IMR-90 (cell line): ENCODE measurements around the gene PMM2. TPM values are rescaled to one million over a fixed set of nuclear protein-coding genes. Genes with fewer than 3 reads are reported as not detected.

Experiments used
- ATAC-seq: fragments of 200-7000 bp; cut with Tn5 transposase; 2 replicates; pipeline ENCODE4 v1.9.1; 2020; ENCODE audit warnings: low read depth, mild to moderate bottlenecking, moderate library complexity
- BruUV-seq: library from RNA; stranded (reverse); fragments of 400-500 nt; replicated peaks from 2 replicates; lab custom pipeline; 2021; lab: Mats Ljungman, UMichigan
- CTCF ChIA-PET: fragments of 300-600 bp; formaldehyde crosslinking; extraction: SDS; loops from one replicate; lab custom pipeline; 2021; ENCODE audit warnings: antibody characterized with exemption; lab: Yijun Ruan, JAX
- POLR2A ChIA-PET: fragments of 300-600 bp; sonication (Branson Sonifier 250); formaldehyde crosslinking; loops from one replicate; lab custom pipeline; 2022; ENCODE audit warnings: antibody characterized with exemption; ENCODE audit not compliant: unreplicated experiment; lab: Charles Lee
- DNase-seq: peaks from one replicate; pipeline ENCODE4 v3.0.0; 2013
- H2AFZ ChIP-seq: replicated peaks from 2 replicates; pipeline ENCODE3; 2013; ENCODE audit warnings: low read length, mild to moderate bottlenecking; ENCODE audit not compliant: poor library complexity
- H2AK5ac ChIP-seq: 2 replicates; pipeline ENCODE4 v1.6.1; 2013; ENCODE audit warnings: low read depth, low read length, inconsistent platforms
- H2AK9ac ChIP-seq: replicated peaks from 2 replicates; pipeline ENCODE3; 2013; ENCODE audit warnings: mild to moderate bottlenecking, low read depth, low read length, moderate library complexity; ENCODE audit not compliant: poor library complexity
- H2BK120ac ChIP-seq: 2 replicates; pipeline ENCODE4 v1.6.1; 2013; ENCODE audit warnings: low read depth, low read length, inconsistent platforms
- H2BK15ac ChIP-seq: 3 replicates; pipeline ENCODE4 v1.6.1; 2013; ENCODE audit warnings: low read depth, low read length, inconsistent platforms
- H2BK20ac ChIP-seq: 2 replicates; pipeline ENCODE4 v1.6.1; 2013; ENCODE audit warnings: low read depth, mild to moderate bottlenecking, inconsistent platforms, low read length, moderate library complexity
- H2BK5ac ChIP-seq: 2 replicates; pipeline ENCODE4 v1.6.1; 2013; ENCODE audit warnings: mild to moderate bottlenecking, low read depth, low read length, inconsistent platforms; ENCODE audit not compliant: poor library complexity, severe bottlenecking
- H3K14ac ChIP-seq: replicated peaks from 2 replicates; pipeline ENCODE4 v1.6.1; 2013; ENCODE audit warnings: low read depth, low read length, inconsistent platforms
- H3K18ac ChIP-seq: 2 replicates; pipeline ENCODE4 v1.6.1; 2013; ENCODE audit warnings: low read depth, low read length, control low read depth
- H3K23ac ChIP-seq: 2 replicates; pipeline ENCODE4 v1.6.1; 2013; ENCODE audit warnings: low read depth, low read length, inconsistent platforms
- H3K27ac ChIP-seq: 2 replicates; pipeline ENCODE4 v1.5.1; 2013; ENCODE audit warnings: mild to moderate bottlenecking, control low read depth, low read length; ENCODE audit not compliant: insufficient read depth
- H3K27me3 ChIP-seq: 2 replicates; pipeline ENCODE4 v1.6.1; 2013; ENCODE audit warnings: low read length; ENCODE audit not compliant: control insufficient read depth, insufficient read depth
- H3K36me3 ChIP-seq: 2 replicates; pipeline ENCODE4 v1.6.1; 2013; ENCODE audit warnings: low read length, mixed read lengths; ENCODE audit not compliant: control insufficient read depth, insufficient read depth
- H3K4ac ChIP-seq: 2 replicates; pipeline ENCODE4 v1.6.1; 2013; ENCODE audit warnings: low read depth, low read length, inconsistent platforms
- H3K4me1 ChIP-seq: 2 replicates; pipeline ENCODE4 v1.6.1; 2013; ENCODE audit warnings: low read length, mixed read lengths; ENCODE audit not compliant: control insufficient read depth, insufficient read depth
- H3K4me2 ChIP-seq: 2 replicates; pipeline ENCODE4 v1.6.1; 2013; ENCODE audit warnings: low read depth, mild to moderate bottlenecking, control low read depth, low read length, moderate library complexity
- H3K4me3 ChIP-seq: 2 replicates; pipeline ENCODE4 v1.5.1; 2013; ENCODE audit warnings: low read depth, mild to moderate bottlenecking, control low read depth, low read length, moderate library complexity; ENCODE audit not compliant: insufficient read depth
- H3K56ac ChIP-seq: 2 replicates; pipeline ENCODE4 v1.6.1; 2013; ENCODE audit warnings: low read length, inconsistent platforms; ENCODE audit not compliant: insufficient read depth; ENCODE audit errors: extremely low read depth
- H3K79me1 ChIP-seq, 2 experiments: 2 replicates each; pipeline ENCODE4 v1.6.1; 2013; ENCODE audit warnings: low read length in 2 of 2, inconsistent platforms in 1 of 2, low read depth in 1 of 2
- H3K9ac ChIP-seq: 2 replicates; pipeline ENCODE4 v1.6.1; 2013; ENCODE audit warnings: low read depth, low read length, control low read depth
- H3K9me1 ChIP-seq: 2 replicates; pipeline ENCODE4 v1.6.1; 2013; ENCODE audit warnings: low read length, inconsistent platforms; ENCODE audit not compliant: insufficient read depth
- H3K9me3 ChIP-seq: 2 replicates; pipeline ENCODE4 v1.6.1; 2013; ENCODE audit warnings: low read length; ENCODE audit not compliant: control insufficient read depth, insufficient read depth
- H4K20me1 ChIP-seq: 2 replicates; pipeline ENCODE4 v1.6.1; 2013; ENCODE audit warnings: low read length, inconsistent platforms; ENCODE audit not compliant: insufficient read depth
- H4K5ac ChIP-seq: 2 replicates; pipeline ENCODE4 v1.6.1; 2013; ENCODE audit warnings: mild to moderate bottlenecking, low read depth, low read length, control low read depth
- H4K8ac ChIP-seq, 2 experiments: 2 replicates each; pipeline ENCODE4 v1.6.1; 2013; ENCODE audit warnings: low read depth in 2 of 2, low read length in 2 of 2, control low read depth in 1 of 2, inconsistent platforms in 1 of 2
- H4K91ac ChIP-seq: 2 replicates; pipeline ENCODE4 v1.6.1; 2013; ENCODE audit warnings: low read depth, low read length, inconsistent platforms; ENCODE audit not compliant: insufficient read depth
- BHLHE40 ChIP-seq: fragments of 150-350 bp; IDR thresholded peaks from 2 replicates; pipeline ENCODE4 v1.6.1; 2016; ENCODE audit warnings: mild to moderate bottlenecking, low read depth, low read length
- CEBPB ChIP-seq: IDR thresholded peaks from 2 replicates; pipeline ENCODE4 v1.6.1; 2012; ENCODE audit warnings: low read depth, low read length, improper control_type of control experiment
- CHD1 ChIP-seq: IDR thresholded peaks from 2 replicates; pipeline ENCODE4 v1.6.1; 2012; ENCODE audit warnings: low read depth, low read length, improper control_type of control experiment
- CTCF ChIP-seq: conservative IDR thresholded peaks from 2 replicates; pipeline ENCODE4 v1.5.1; 2012; ENCODE audit warnings: mild to moderate bottlenecking, low read depth, low read length, improper control_type of control experiment
- FOS ChIP-seq: fragments of 150-350 bp; IDR thresholded peaks from 2 replicates; pipeline ENCODE4 v1.6.1; 2016; ENCODE audit warnings: low read depth, low read length
- MAFK ChIP-seq: IDR thresholded peaks from 2 replicates; pipeline ENCODE4 v1.6.1; 2012; ENCODE audit warnings: low read depth, low read length, improper control_type of control experiment
- MAZ ChIP-seq: IDR thresholded peaks from 2 replicates; pipeline ENCODE4 v1.6.1; 2012; ENCODE audit warnings: low read depth, mild to moderate bottlenecking, low read length, improper control_type of control experiment, moderate library complexity, borderline replicate concordance
- MXI1 ChIP-seq: IDR thresholded peaks from 2 replicates; pipeline ENCODE4 v1.6.1; 2012; ENCODE audit warnings: low read depth, mild to moderate bottlenecking, low read length, moderate library complexity, borderline replicate concordance
- NFE2L2 ChIP-seq: fragments of 150-350 bp; IDR thresholded peaks from 2 replicates; pipeline ENCODE4 v1.6.1; 2016; ENCODE audit warnings: low read depth, mild to moderate bottlenecking, low read length
- POLR2A ChIP-seq: IDR thresholded peaks from 2 replicates; pipeline ENCODE4 v1.6.1; 2012; ENCODE audit warnings: mild to moderate bottlenecking, low read depth, low read length
- RAD21 ChIP-seq: IDR thresholded peaks from 2 replicates; pipeline ENCODE4 v1.6.1; 2012; ENCODE audit warnings: low read length, improper control_type of control experiment
- RCOR1 ChIP-seq: IDR thresholded peaks from 2 replicates; pipeline ENCODE4 v1.6.1; 2012; ENCODE audit warnings: mild to moderate bottlenecking, low read length, improper control_type of control experiment; ENCODE audit not compliant: insufficient replicate concordance
- RFX5 ChIP-seq: IDR thresholded peaks from 2 replicates; pipeline ENCODE4 v1.8.0; 2012; ENCODE audit warnings: low read depth, mild to moderate bottlenecking, low read length, moderate library complexity
- SMC3 ChIP-seq: fragments of 150-350 bp; IDR thresholded peaks from 2 replicates; pipeline ENCODE4 v1.6.1; 2016; ENCODE audit warnings: low read depth, mild to moderate bottlenecking, antibody characterized with exemption, low read length, moderate library complexity
- WGBS, 2 experiments: methylation state at CpG; one replicate each; pipeline versions ENCODE4 v1.1.5 to v1.1.7; 2013; ENCODE audit warnings: missing lambda C conversion rate in 2 of 2; ENCODE audit not compliant: insufficient read length in 1 of 2; ENCODE audit errors: extremely low coverage in 2 of 2; 5-methylcytosine and 5-hydroxymethylcytosine counted together
- dilution Hi-C: fragments of 300-500 bp; cut with HindIII; formaldehyde crosslinking; loops from one replicate; pipeline ENCODE4 v1.14.3; 2018; ENCODE audit warnings: low sequenced_read_pairs; ENCODE audit not compliant: unreplicated experiment
- in situ Hi-C: fragments of 300-500 bp; cut with MboI; formaldehyde crosslinking; loops from 3 replicates; pipeline ENCODE4 v1.14.3; 2019; ENCODE audit warnings: low sequenced_read_pairs, inconsistent platforms, mixed read lengths
- intact Hi-C: fragments of 100-400 bp; cut with micrococcal nuclease; formaldehyde crosslinking; loops from 2 replicates; pipeline ENCODE4 v1.10.0; 2022
- polyA plus RNA-seq, 3 experiments: library from polyadenylated mRNA; depleted of rRNA; stranded (reverse); fragments of >200 nt; gene quantifications; 2 replicates each; pipeline ENCODE4 v1.2.3, GENCODE V29; 2012; ENCODE audit warnings: low replicate concordance in 1 of 3
- total RNA-seq: library from RNA; depleted of rRNA; stranded (reverse); fragments of >200 nt; gene quantifications from 2 replicates; pipeline ENCODE4 v1.2.3, GENCODE V29; 2012
- TF ChIP-seq, protein P1 (sequence below): fragments of 150-350 bp; IDR thresholded peaks from 2 replicates; pipeline ENCODE4 v1.6.1; 2017; ENCODE audit warnings: mild to moderate bottlenecking, antibody characterized with exemption, low read length, low read depth
- TF ChIP-seq, protein P2 (sequence below): fragments of 150-350 bp; IDR thresholded peaks from 2 replicates; pipeline ENCODE4 v1.6.1; 2016; ENCODE audit warnings: low read depth, mild to moderate bottlenecking, low read length, moderate library complexity, borderline replicate concordance

Gene PMM2
- total and polyA plus RNA-seq, 2 of the 4 experiments (the other 2 are of a cell fraction): 25.8 to 38.9 TPM

GRCh38 chr16:8806272-8806983, 8.8 kb downstream of the PMM2 start:
- no peak for TF ChIP-seq CEBPB
- no peak for TF ChIP-seq MAFK
- TF ChIP-seq, protein P1, sequence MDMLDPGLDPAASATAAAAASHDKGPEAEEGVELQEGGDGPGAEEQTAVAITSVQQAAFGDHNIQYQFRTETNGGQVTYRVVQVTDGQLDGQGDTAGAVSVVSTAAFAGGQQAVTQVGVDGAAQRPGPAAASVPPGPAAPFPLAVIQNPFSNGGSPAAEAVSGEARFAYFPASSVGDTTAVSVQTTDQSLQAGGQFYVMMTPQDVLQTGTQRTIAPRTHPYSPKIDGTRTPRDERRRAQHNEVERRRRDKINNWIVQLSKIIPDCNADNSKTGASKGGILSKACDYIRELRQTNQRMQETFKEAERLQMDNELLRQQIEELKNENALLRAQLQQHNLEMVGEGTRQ: no peak
- TF ChIP-seq, protein P2, sequence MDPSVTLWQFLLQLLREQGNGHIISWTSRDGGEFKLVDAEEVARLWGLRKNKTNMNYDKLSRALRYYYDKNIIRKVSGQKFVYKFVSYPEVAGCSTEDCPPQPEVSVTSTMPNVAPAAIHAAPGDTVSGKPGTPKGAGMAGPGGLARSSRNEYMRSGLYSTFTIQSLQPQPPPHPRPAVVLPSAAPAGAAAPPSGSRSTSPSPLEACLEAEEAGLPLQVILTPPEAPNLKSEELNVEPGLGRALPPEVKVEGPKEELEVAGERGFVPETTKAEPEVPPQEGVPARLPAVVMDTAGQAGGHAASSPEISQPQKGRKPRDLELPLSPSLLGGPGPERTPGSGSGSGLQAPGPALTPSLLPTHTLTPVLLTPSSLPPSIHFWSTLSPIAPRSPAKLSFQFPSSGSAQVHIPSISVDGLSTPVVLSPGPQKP: no peak
- TF ChIP-seq RFX5: no peak
- no peak for TF ChIP-seq MAZ
- no peak for TF ChIP-seq CTCF
- no peak for TF ChIP-seq FOS
- TF ChIP-seq CHD1: no peak
- TF ChIP-seq MXI1: no peak
- TF ChIP-seq RCOR1: no peak
- TF ChIP-seq POLR2A: no peak
- no peak for TF ChIP-seq NFE2L2
- no peak for TF ChIP-seq SMC3
- TF ChIP-seq RAD21: no peak
- no peak for TF ChIP-seq BHLHE40
- Histone ChIP-seq H3K4me2 (no peak overlapping the region), H3K4me1 (no peaks in the 10 kb centered on the region), H3K23ac (no peak overlapping the region), H3K4ac (no peak overlapping the region), H3K9ac (no peak overlapping the region), H3K56ac (no peak overlapping the region), H4K20me1 (peaks cover 58% of the 10 kb centered on the region), H3K4me3 (no peak overlapping the region), H2AK9ac (no peak overlapping the region), H2BK5ac (no peak overlapping the region), H2BK120ac (no peak overlapping the region), H3K79me1 (peaks cover 42 to 48% of the 10 kb centered on the region in 2 experiments), H3K9me1 (no peaks in the 10 kb centered on the region), H3K36me3 (peaks cover 71% of the 10 kb centered on the region), H2AFZ (no peak overlapping the region), H4K5ac (no peak overlapping the region), H3K27me3 (no peaks in the 10 kb centered on the region), H2AK5ac (no peak overlapping the region), H2BK15ac (no peak overlapping the region), H3K27ac (no peak overlapping the region), H3K9me3 (no peaks in the 10 kb centered on the region), H4K91ac (no peak overlapping the region), H2BK20ac (no peak overlapping the region), H4K8ac (no peak overlapping the region), H3K18ac (no peak overlapping the region), H3K14ac (no peak overlapping the region)
- no peak for DNase-seq
- in situ Hi-C loops: no loop called here
- POLR2A ChIA-PET: interaction anchor here (0.6 kb wide), 2 partner anchors 110 to 150 kb away, joined by 3 to 6 read pairs; no protein-coding TSS in a partner anchor
- intact Hi-C loops: no loop called here
- CTCF ChIA-PET: interaction anchor here (0.9 kb wide), 1 partner anchor 47 kb away, joined by 3 read pairs; no protein-coding TSS in a partner anchor
- no peak for ATAC-seq
- dilution Hi-C loops: no loop called here
- no CpG with 5 or more reads among the region's 13 CpGs for WGBS, 2 experiments
- no TSS peak for BruUV-seq
